ENCODE results near the gene PPARG.

DNA sequence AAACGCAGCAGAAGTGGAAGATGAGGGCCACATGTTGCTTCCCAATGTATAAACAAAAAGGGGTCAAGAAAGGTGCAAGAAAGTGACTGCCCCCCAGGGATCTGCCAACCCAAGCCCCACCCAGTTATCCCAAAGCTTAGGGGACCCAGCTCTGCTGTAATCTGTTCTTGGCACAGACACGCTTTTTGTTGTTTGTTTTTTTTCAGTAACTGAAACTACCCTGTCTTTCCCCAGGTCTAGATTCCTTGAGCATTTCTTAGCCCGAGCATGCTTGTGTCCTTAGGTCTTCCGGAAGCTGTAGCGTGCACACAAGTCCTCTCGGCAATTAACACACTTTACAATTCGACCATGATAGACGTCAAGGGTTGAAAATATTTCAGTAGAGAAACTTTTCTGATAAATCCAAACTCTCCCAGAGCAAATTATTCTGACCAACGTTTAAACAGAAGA, 8.5 kb upstream of the PPARG start:
- TF ChIP-seq CTCF (IDR thresholded peaks at IDR 0.05), result no peak
- TF ChIP-seq POLR2A (IDR thresholded peaks at IDR 0.05), result no peak

All from body of pancreas (tissue), 4 donors.